Gastrocnemius medialis (tissue), 4 donors: ENCODE data around the gene ETHE1.

ENCODE experiments used
- POLR2A ChIP-seq, 2 donors: fragments of 450-650 bp; IDR thresholded peaks; one replicate each; pipeline ENCODE4 v1.6.1; 2017; ENCODE audit warnings: antibody characterized with exemption in 2 of 2, mild to moderate bottlenecking in 2 of 2, moderate library complexity in 2 of 2
- TF ChIP-seq, protein P1 (sequence below), 5 experiments: fragments of 450-650 bp in 3 of 5; fragments of 200-600 bp in 2 of 5; sonication (generic) in 2 of 5; IDR thresholded peaks in 4 of 5; conservative IDR thresholded peaks in 1 of 5; 1 replicate in 4 of 5; 2 replicates in 1 of 5; pipeline ENCODE4 v1.5.1; 2016 to 2019; ENCODE audit warnings: antibody characterized with exemption in 5 of 5, mild to moderate bottlenecking in 3 of 5, moderate library complexity in 3 of 5

GRCh38 chr19:43540381-43540780 lies 13.4 kb upstream of the ETHE1 start:
- TF ChIP-seq, protein P1, sequence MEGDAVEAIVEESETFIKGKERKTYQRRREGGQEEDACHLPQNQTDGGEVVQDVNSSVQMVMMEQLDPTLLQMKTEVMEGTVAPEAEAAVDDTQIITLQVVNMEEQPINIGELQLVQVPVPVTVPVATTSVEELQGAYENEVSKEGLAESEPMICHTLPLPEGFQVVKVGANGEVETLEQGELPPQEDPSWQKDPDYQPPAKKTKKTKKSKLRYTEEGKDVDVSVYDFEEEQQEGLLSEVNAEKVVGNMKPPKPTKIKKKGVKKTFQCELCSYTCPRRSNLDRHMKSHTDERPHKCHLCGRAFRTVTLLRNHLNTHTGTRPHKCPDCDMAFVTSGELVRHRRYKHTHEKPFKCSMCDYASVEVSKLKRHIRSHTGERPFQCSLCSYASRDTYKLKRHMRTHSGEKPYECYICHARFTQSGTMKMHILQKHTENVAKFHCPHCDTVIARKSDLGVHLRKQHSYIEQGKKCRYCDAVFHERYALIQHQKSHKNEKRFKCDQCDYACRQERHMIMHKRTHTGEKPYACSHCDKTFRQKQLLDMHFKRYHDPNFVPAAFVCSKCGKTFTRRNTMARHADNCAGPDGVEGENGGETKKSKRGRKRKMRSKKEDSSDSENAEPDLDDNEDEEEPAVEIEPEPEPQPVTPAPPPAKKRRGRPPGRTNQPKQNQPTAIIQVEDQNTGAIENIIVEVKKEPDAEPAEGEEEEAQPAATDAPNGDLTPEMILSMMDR (IDR thresholded peaks at IDR 0.05 in 4 of 5, conservative IDR thresholded peaks at IDR 0.05 in 1 of 5), result no peak
- TF ChIP-seq POLR2A (IDR thresholded peaks at IDR 0.05), result no peak
